Hepatocyte (in vitro differentiated cells): Measurements from ENCODE around the gene EVI2A. TPM values are rescaled to one million over a fixed set of nuclear protein-coding genes. Genes with fewer than 3 reads are reported as not detected.

Experiments
- DNase-seq: peaks from one replicate; pipeline ENCODE4 v3.0.0-alpha.2; 2016; ENCODE audit warnings: low spot score
- H2AFZ ChIP-seq: fragments of 200-600 bp; sonication (generic); 2 replicates; pipeline ENCODE4 v1.6.0; 2016; ENCODE audit warnings: antibody characterized with exemption, mild to moderate bottlenecking
- H3K27ac ChIP-seq: fragments of 200-600 bp; sonication (generic); 2 replicates; pipeline ENCODE4 v1.5.1; 2016; ENCODE audit warnings: mild to moderate bottlenecking
- H3K27me3 ChIP-seq: fragments of 200-600 bp; sonication (generic); 2 replicates; pipeline ENCODE4 v1.6.1; 2016
- H3K36me3 ChIP-seq: fragments of 200-600 bp; sonication (generic); replicated peaks from 2 replicates; pipeline ENCODE4 v1.5.1; 2016; ENCODE audit warnings: low read depth; ENCODE audit not compliant: insufficient read depth
- H3K4me1 ChIP-seq: fragments of 200-600 bp; sonication (generic); 2 replicates; pipeline ENCODE4 v1.5.1; 2016; ENCODE audit warnings: mild to moderate bottlenecking, moderate library complexity; ENCODE audit not compliant: insufficient read depth
- H3K4me2 ChIP-seq: fragments of 200-600 bp; sonication (generic); 2 replicates; pipeline ENCODE4 v1.6.0; 2016
- H3K4me3 ChIP-seq: fragments of 200-600 bp; sonication (generic); 2 replicates; pipeline ENCODE4 v1.5.1; 2016; ENCODE audit warnings: mild to moderate bottlenecking
- H3K79me2 ChIP-seq: fragments of 200-600 bp; sonication (generic); 2 replicates; pipeline ENCODE4 v1.6.0; 2017; ENCODE audit warnings: mild to moderate bottlenecking
- H3K9me2 ChIP-seq: fragments of 200-600 bp; sonication (generic); replicated peaks from 2 replicates; pipeline ENCODE4 v1.6.0; 2017; ENCODE audit warnings: mild to moderate bottlenecking; ENCODE audit not compliant: insufficient read depth
- H3K9me3 ChIP-seq: fragments of 200-600 bp; sonication (generic); 2 replicates; pipeline ENCODE4 v1.5.1; 2016; ENCODE audit warnings: low read depth, mild to moderate bottlenecking
- H4K20me1 ChIP-seq: fragments of 200-600 bp; sonication (generic); 2 replicates; pipeline ENCODE4 v1.6.0; 2016; ENCODE audit warnings: mild to moderate bottlenecking; ENCODE audit not compliant: insufficient read depth, poor library complexity, severe bottlenecking
- EZH2 ChIP-seq: fragments of 200-600 bp; sonication (generic); IDR thresholded peaks from 2 replicates; pipeline ENCODE4 v1.6.1; 2016; ENCODE audit warnings: antibody characterized with exemption, mild to moderate bottlenecking, borderline replicate concordance
- EZH2phosphoT487 ChIP-seq: fragments of 200-600 bp; sonication (generic); IDR thresholded peaks from one replicate; pipeline ENCODE4 v1.6.1; 2018; ENCODE audit warnings: antibody characterized with exemption, mild to moderate bottlenecking, low read depth, moderate library complexity; ENCODE audit not compliant: unreplicated experiment, severe bottlenecking
- WGBS: methylation state at CpG from one replicate; pipeline ENCODE4 v1.1.6; 2016; ENCODE audit warnings: low lambda C conversion rate; ENCODE audit errors: missing lambda C conversion rate; 5-methylcytosine and 5-hydroxymethylcytosine counted together
- polyA plus RNA-seq: library from polyadenylated mRNA; unstranded; fragments of >200 nt; fragmentation: Nextera tagmentation; extraction: Ambion mirVana; gene quantifications from 2 replicates; pipeline ENCODE4 v1.2.1, GENCODE V29; 2016
- total RNA-seq: library from RNA; depleted of rRNA; stranded (reverse); fragments of >200 nt; gene quantifications from 2 replicates; pipeline ENCODE4 v1.2.3, GENCODE V29; 2014
- TF ChIP-seq, protein P1 (sequence below): fragments of 200-600 bp; sonication (generic); IDR thresholded peaks from 2 replicates; pipeline ENCODE4 v1.5.1; 2016; ENCODE audit warnings: antibody characterized with exemption, mild to moderate bottlenecking; ENCODE audit not compliant: poor library complexity

The EVI2A gene
- total and polyA plus RNA-seq, 2 experiments from 2014 or later, result 0.10 to 1.1 TPM

DNA sequence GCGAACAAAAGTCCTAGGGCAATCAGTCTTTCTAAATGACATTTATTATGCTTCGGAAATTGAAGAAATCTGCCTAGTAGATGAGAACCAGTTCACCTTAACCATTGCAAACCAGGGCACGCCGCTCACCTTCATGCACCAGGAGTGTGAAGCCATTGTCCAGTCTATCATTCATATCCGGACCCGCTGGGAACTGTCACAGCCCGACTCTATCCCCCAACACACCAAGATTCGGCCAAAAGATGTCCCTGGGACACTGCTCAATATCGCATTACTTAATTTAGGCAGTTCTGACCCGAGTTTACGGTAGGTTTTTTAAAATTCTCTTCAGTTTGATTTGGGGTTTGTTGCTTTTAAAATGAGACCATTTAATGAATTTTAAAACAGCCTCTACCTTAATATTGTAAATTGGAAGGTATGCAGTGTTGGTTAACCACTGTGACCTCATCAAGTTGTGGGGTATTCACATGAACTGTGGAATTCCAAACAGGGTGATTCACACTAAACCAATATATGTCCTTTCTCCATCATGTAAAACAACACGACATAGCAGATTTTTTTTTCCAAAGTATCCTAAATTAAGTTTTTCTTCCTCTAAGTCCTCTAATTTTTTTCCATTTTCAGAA lies 6.2 kb upstream of the EVI2A start:
- DNase-seq, result no peak
- Histone ChIP-seq H4K20me1 (no peaks in the 10 kb centered on the region), H3K9me2 (no peaks in the 10 kb centered on the region), H3K27me3 (no peaks in the 10 kb centered on the region), H3K79me2 (no peaks in the 10 kb centered on the region), H3K4me2 (no peak overlapping the region), H3K27ac (no peak overlapping the region), H3K4me1 (no peaks in the 10 kb centered on the region), H3K36me3 (no peaks in the 10 kb centered on the region), H3K4me3 (no peak overlapping the region), H3K9me3 (no peaks in the 10 kb centered on the region), H2AFZ (no peak overlapping the region)
- TF ChIP-seq EZH2 (no peak), EZH2phosphoT487 (no peak)
- TF ChIP-seq, protein P1, sequence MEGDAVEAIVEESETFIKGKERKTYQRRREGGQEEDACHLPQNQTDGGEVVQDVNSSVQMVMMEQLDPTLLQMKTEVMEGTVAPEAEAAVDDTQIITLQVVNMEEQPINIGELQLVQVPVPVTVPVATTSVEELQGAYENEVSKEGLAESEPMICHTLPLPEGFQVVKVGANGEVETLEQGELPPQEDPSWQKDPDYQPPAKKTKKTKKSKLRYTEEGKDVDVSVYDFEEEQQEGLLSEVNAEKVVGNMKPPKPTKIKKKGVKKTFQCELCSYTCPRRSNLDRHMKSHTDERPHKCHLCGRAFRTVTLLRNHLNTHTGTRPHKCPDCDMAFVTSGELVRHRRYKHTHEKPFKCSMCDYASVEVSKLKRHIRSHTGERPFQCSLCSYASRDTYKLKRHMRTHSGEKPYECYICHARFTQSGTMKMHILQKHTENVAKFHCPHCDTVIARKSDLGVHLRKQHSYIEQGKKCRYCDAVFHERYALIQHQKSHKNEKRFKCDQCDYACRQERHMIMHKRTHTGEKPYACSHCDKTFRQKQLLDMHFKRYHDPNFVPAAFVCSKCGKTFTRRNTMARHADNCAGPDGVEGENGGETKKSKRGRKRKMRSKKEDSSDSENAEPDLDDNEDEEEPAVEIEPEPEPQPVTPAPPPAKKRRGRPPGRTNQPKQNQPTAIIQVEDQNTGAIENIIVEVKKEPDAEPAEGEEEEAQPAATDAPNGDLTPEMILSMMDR, result no peak
- 92% methylated on average over 12 of the region's 12 CpGs for WGBS

DNA sequence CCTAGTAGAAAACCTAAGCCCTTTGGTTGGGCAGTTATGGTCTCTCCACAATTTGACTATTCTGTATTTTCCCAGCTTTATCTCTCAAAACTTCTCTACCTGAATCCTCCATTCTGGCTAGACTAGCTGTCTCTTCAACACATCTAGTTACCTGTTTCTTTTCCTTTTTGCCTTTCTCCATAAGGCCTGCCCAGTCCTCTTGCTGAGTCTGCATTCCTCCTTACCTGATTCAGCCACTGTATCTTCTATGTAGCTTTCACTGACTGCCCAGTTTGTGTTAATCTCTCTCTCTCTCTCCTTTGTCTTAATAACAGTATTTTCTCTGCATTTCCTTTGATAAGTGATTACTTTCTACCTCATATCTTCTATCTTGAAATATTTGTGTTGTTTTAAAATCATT lies 2.1 kb upstream of the EVI2A start:
- Histone ChIP-seq H4K20me1 (no peaks in the 10 kb centered on the region), H3K4me2 (no peak overlapping the region), H3K27me3 (no peaks in the 10 kb centered on the region), H3K9me2 (no peaks in the 10 kb centered on the region), H3K36me3 (no peaks in the 10 kb centered on the region), H3K4me1 (no peaks in the 10 kb centered on the region), H3K79me2 (no peaks in the 10 kb centered on the region), H3K4me3 (no peak overlapping the region), H2AFZ (no peak overlapping the region), H3K9me3 (no peaks in the 10 kb centered on the region), H3K27ac (no peak overlapping the region)
- DNase-seq, result no peak
- TF ChIP-seq, protein P1, result no peak
- no peak for TF ChIP-seq EZH2phosphoT487
- TF ChIP-seq EZH2, result no peak

DNA sequence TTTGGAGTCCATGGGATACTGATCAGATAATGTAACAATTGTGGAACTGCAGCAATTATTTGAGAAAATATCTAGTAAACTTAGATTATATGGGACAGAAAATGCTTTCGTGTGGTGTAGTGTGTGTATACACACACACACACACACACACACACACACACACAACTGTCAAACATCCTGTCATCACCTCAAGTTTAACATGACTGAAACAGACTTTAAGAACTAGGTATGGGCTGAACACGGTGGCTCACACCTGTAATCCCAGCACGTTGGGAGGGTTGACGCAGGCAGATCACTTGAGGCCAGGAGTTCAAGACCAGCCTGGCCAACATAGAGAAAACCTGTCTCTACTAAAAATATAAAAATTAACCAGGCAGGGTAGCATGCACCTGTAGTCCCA lies 544 bp upstream of the EVI2A start:
- no peaks in the 10 kb centered on the region for H3K27me3 ChIP-seq
- no peaks in the 10 kb centered on the region for H3K4me1 ChIP-seq
- TF ChIP-seq EZH2phosphoT487, result no peak
- no peak for TF ChIP-seq EZH2
- TF ChIP-seq, protein P1, result no peak
- no peak overlapping the region for H3K4me3 ChIP-seq
- H3K9me2 ChIP-seq, result no peaks in the 10 kb centered on the region
- H3K27ac ChIP-seq, result no peak overlapping the region
- H3K9me3 ChIP-seq, result no peaks in the 10 kb centered on the region
- no peaks in the 10 kb centered on the region for H3K79me2 ChIP-seq
- WGBS, result 92% methylated on average over 4 of the region's 4 CpGs
- H3K4me2 ChIP-seq, result no peak overlapping the region
- no peaks in the 10 kb centered on the region for H3K36me3 ChIP-seq
- DNase-seq, result no peak
- no peaks in the 10 kb centered on the region for H4K20me1 ChIP-seq
- no peak overlapping the region for H2AFZ ChIP-seq
